ENCODE results near the gene LSM5.

LSM5 gene

GRCh38 chr7:32532086-32532485 is 41.9 kb upstream of the LSM5 start:
- DNase-seq (ENCODE audit: low read depth, low spot score) = no peak
- no peak overlapping the region for H3K9ac ChIP-seq (ENCODE audit: insufficient read length)
- no peak overlapping the region for H3K27ac ChIP-seq
- no peak overlapping the region for H3K4me3 ChIP-seq
- H3K36me3 ChIP-seq (ENCODE audit: insufficient read depth, low read length) = peaks cover 4% of the 10 kb centered on the region
- H3K9me3 ChIP-seq (ENCODE audit: low read depth, low read length) = no peaks in the 10 kb centered on the region
- TF ChIP-seq EZH2 (IDR thresholded peaks at IDR 0.05) (no peak), POLR2AphosphoS5 (IDR thresholded peaks at IDR 0.05; ENCODE audit: borderline replicate concordance, low read depth, low read length) (no peak), FOXP2 (optimal IDR thresholded peaks at IDR 0.05; ENCODE audit: control extremely low read depth, extremely low read length, insufficient read depth) (no peak)

GRCh38 chr7:32531402-32531801 is 41.2 kb upstream of the LSM5 start:
- no peak for DNase-seq (ENCODE audit: low read depth, low spot score)
- Histone ChIP-seq H3K27ac (no peak overlapping the region), H3K4me3 (no peak overlapping the region), H3K9me3 (ENCODE audit: low read depth, low read length) (no peaks in the 10 kb centered on the region), H3K9ac (ENCODE audit: insufficient read length) (no peak overlapping the region), H3K36me3 (ENCODE audit: insufficient read depth, low read length) (peaks cover 4% of the 10 kb centered on the region)
- no peak for TF ChIP-seq EZH2 (IDR thresholded peaks at IDR 0.05)
- no peak for TF ChIP-seq POLR2AphosphoS5 (IDR thresholded peaks at IDR 0.05; ENCODE audit: borderline replicate concordance, low read depth, low read length)
- TF ChIP-seq FOXP2 (optimal IDR thresholded peaks at IDR 0.05; ENCODE audit: control extremely low read depth, extremely low read length, insufficient read depth) = no peak

- Histone ChIP-seq H3K9me3 (ENCODE audit: low read depth, low read length) (no peaks in the 10 kb centered on the region; the same call in 1 of the 2 replicates), H3K36me3 (ENCODE audit: insufficient read depth, low read length) (peaks cover 6% of the 10 kb centered on the region), H3K9ac (ENCODE audit: insufficient read length) (no peak overlapping the region), H3K4me3 (no peak overlapping the region), H3K27ac (no peak overlapping the region)
- DNase-seq (ENCODE audit: low read depth, low spot score) = no peak
- TF ChIP-seq FOXP2 (optimal IDR thresholded peaks at IDR 0.05; ENCODE audit: control extremely low read depth, extremely low read length, insufficient read depth) (no peak), POLR2AphosphoS5 (IDR thresholded peaks at IDR 0.05; ENCODE audit: borderline replicate concordance, low read depth, low read length) (no peak), EZH2 (IDR thresholded peaks at IDR 0.05) (no peak)
Observed at GRCh38 chr7:32525839-32526238, 35.7 kb upstream of the LSM5 start.

- TF ChIP-seq POLR2AphosphoS5 (IDR thresholded peaks at IDR 0.05; ENCODE audit: borderline replicate concordance, low read depth, low read length) (no peak), EZH2 (IDR thresholded peaks at IDR 0.05) (no peak), FOXP2 (optimal IDR thresholded peaks at IDR 0.05; ENCODE audit: control extremely low read depth, extremely low read length, insufficient read depth) (no peak)
- Histone ChIP-seq H3K9me3 (ENCODE audit: low read depth, low read length) (peaks cover 3% of the 10 kb centered on the region; the same call in 1 of the 2 replicates), H3K36me3 (ENCODE audit: insufficient read depth, low read length) (peaks cover 15% of the 10 kb centered on the region), H3K4me3 (no peak overlapping the region), H3K9ac (ENCODE audit: insufficient read length) (no peak overlapping the region), H3K27ac (no peak overlapping the region)
- DNase-seq (ENCODE audit: low read depth, low spot score) = no peak
Observed at GRCh38 chr7:32524631-32525030, 34.5 kb upstream of the LSM5 start.

GRCh38 chr7:32522746-32523530 is 32.8 kb upstream of the LSM5 start:
- DNase-seq (ENCODE audit: low read depth, low spot score) = no peak
- Histone ChIP-seq H3K9me3 (ENCODE audit: low read depth, low read length) (peaks cover 3% of the 10 kb centered on the region; the same call in 1 of the 2 replicates), H3K36me3 (ENCODE audit: insufficient read depth, low read length) (peaks cover 15% of the 10 kb centered on the region), H3K27ac (no peak overlapping the region), H3K9ac (ENCODE audit: insufficient read length) (no peak overlapping the region), H3K4me3 (no peak overlapping the region)
- no peak for TF ChIP-seq EZH2 (IDR thresholded peaks at IDR 0.05)
- no peak for TF ChIP-seq POLR2AphosphoS5 (IDR thresholded peaks at IDR 0.05; ENCODE audit: borderline replicate concordance, low read depth, low read length)
- TF ChIP-seq FOXP2 (optimal IDR thresholded peaks at IDR 0.05; ENCODE audit: control extremely low read depth, extremely low read length, insufficient read depth) = no peak

GRCh38 chr7:32519763-32520162 is 29.6 kb upstream of the LSM5 start:
- Histone ChIP-seq H3K27ac (no peak overlapping the region), H3K9ac (ENCODE audit: insufficient read length) (no peak overlapping the region), H3K36me3 (ENCODE audit: insufficient read depth, low read length) (peaks cover 20% of the 10 kb centered on the region), H3K9me3 (ENCODE audit: low read depth, low read length) (peaks cover 3% of the 10 kb centered on the region; the same call in 1 of the 2 replicates), H3K4me3 (no peak overlapping the region)
- TF ChIP-seq FOXP2 (optimal IDR thresholded peaks at IDR 0.05; ENCODE audit: control extremely low read depth, extremely low read length, insufficient read depth) (no peak), EZH2 (IDR thresholded peaks at IDR 0.05) (no peak), POLR2AphosphoS5 (IDR thresholded peaks at IDR 0.05; ENCODE audit: borderline replicate concordance, low read depth, low read length) (no peak)
- DNase-seq (ENCODE audit: low read depth, low spot score) = no peak

GRCh38 chr7:32518534-32519140 is 28.5 kb upstream of the LSM5 start:
- no peak for DNase-seq (ENCODE audit: low read depth, low spot score)
- no peak for TF ChIP-seq POLR2AphosphoS5 (IDR thresholded peaks at IDR 0.05; ENCODE audit: borderline replicate concordance, low read depth, low read length)
- no peak for TF ChIP-seq EZH2 (IDR thresholded peaks at IDR 0.05)
- no peak for TF ChIP-seq FOXP2 (optimal IDR thresholded peaks at IDR 0.05; ENCODE audit: control extremely low read depth, extremely low read length, insufficient read depth)
- Histone ChIP-seq H3K36me3 (ENCODE audit: insufficient read depth, low read length) (peaks cover 20% of the 10 kb centered on the region), H3K27ac (no peak overlapping the region), H3K9me3 (ENCODE audit: low read depth, low read length) (peaks cover 3% of the 10 kb centered on the region; the same call in 1 of the 2 replicates), H3K4me3 (no peak overlapping the region), H3K9ac (ENCODE audit: insufficient read length) (no peak overlapping the region)

- Histone ChIP-seq H3K36me3 (ENCODE audit: insufficient read depth, low read length) (peaks cover 15% of the 10 kb centered on the region), H3K9me3 (ENCODE audit: low read depth, low read length) (peaks cover 3% of the 10 kb centered on the region; the same call in 1 of the 2 replicates), H3K9ac (ENCODE audit: insufficient read length) (no peak overlapping the region), H3K27ac (no peak overlapping the region), H3K4me3 (no peak overlapping the region)
- TF ChIP-seq POLR2AphosphoS5 (IDR thresholded peaks at IDR 0.05; ENCODE audit: borderline replicate concordance, low read depth, low read length) = no peak
- TF ChIP-seq FOXP2 (optimal IDR thresholded peaks at IDR 0.05; ENCODE audit: control extremely low read depth, extremely low read length, insufficient read depth) = no peak
- no peak for TF ChIP-seq EZH2 (IDR thresholded peaks at IDR 0.05)
- DNase-seq (ENCODE audit: low read depth, low spot score) = no peak
Observed at GRCh38 chr7:32516551-32517100, 26.4 kb upstream of the LSM5 start.

Measured in SK-N-MC (cell line).